Thoracic aorta (tissue), 2 donors: ENCODE measurements around the gene GPX6. TPM values are rescaled to one million over a fixed set of nuclear protein-coding genes. Genes with fewer than 3 reads are reported as not detected.

ENCODE experiments used
- ATAC-seq: fragments of 150-250 bp; one replicate; pipeline ENCODE4 v1.8.0; 2017; ENCODE audit warnings: low read depth; ENCODE audit not compliant: insufficient number of reproducible peaks, low FRiP score
- DNase-seq: peaks from one replicate; pipeline ENCODE4 v3.0.0-alpha.2; 2020; ENCODE audit warnings: low spot score
- H3K27ac ChIP-seq, 2 donors: fragments of 200-600 bp; sonication (generic); 1 replicate in 1 of 2; 2 replicates in 1 of 2; pipeline ENCODE4 v1.5.1; 2016; ENCODE audit warnings: mild to moderate bottlenecking in 2 of 2, moderate library complexity in 2 of 2
- H3K27me3 ChIP-seq: fragments of 200-600 bp; sonication (generic); replicated peaks from 2 replicates; pipeline ENCODE4 v1.6.0; 2016; ENCODE audit warnings: mild to moderate bottlenecking; ENCODE audit not compliant: insufficient read depth
- H3K36me3 ChIP-seq: fragments of 200-600 bp; sonication (generic); one replicate; pipeline ENCODE4 v1.5.1; 2016
- H3K4me1 ChIP-seq, 2 donors: fragments of 200-600 bp; sonication (generic); 1 replicate in 1 of 2; 2 replicates in 1 of 2; pipeline versions ENCODE4 v1.5.1 to v1.6.0; 2016; ENCODE audit warnings: low read depth in 2 of 2, mild to moderate bottlenecking in 1 of 2; ENCODE audit not compliant: control insufficient read depth in 1 of 2
- H3K4me3 ChIP-seq: fragments of 200-600 bp; sonication (generic); 2 replicates; pipeline ENCODE4 v1.5.1; 2016; ENCODE audit warnings: mild to moderate bottlenecking
- H3K9me3 ChIP-seq: fragments of 200-600 bp; sonication (generic); 2 replicates; pipeline ENCODE4 v1.5.1; 2016
- CTCF ChIP-seq: fragments of 200-600 bp; sonication (generic); IDR thresholded peaks from one replicate; pipeline ENCODE4 v1.5.1; 2019; ENCODE audit warnings: antibody characterized with exemption
- total RNA-seq, 2 donors: library from RNA; depleted of rRNA; stranded (reverse); fragments of >200 nt; gene quantifications; one replicate each; pipeline versions ENCODE4 v1.1.0 to v1.2.3, GENCODE V29; 2016

The GPX6 gene
- total RNA-seq, 2 donors from 2014 or later, result not detected

GRCh38 chr6:28486988-28487742 is 28.4 kb downstream of the GPX6 start:
- ATAC-seq, result no peak

GRCh38 chr6:28486533-28486932 is 29.1 kb downstream of the GPX6 start:
- Histone ChIP-seq H3K36me3 (no peaks in the 10 kb centered on the region), H3K9me3 (no peaks in the 10 kb centered on the region), H3K4me1 (peaks cover 0 to 4% of the 10 kb centered on the region in 2 donors), H3K27ac (no peak overlapping the region), H3K4me3 (no peak overlapping the region), H3K27me3 (no peaks in the 10 kb centered on the region)
- ATAC-seq (no peak), DNase-seq (no peak)
- TF ChIP-seq CTCF, result no peak

More at GRCh38 chr6:28486988-28487742, 28.4 kb downstream of the GPX6 start:
- no peak for TF ChIP-seq CTCF
- DNase-seq, result no peak
- no peaks in the 10 kb centered on the region for H3K9me3 ChIP-seq
- H3K27ac ChIP-seq, result no peak overlapping the region
- no peaks in the 10 kb centered on the region for H3K36me3 ChIP-seq
- no peaks in the 10 kb centered on the region for H3K27me3 ChIP-seq
- peaks cover 0 to 4% of the 10 kb centered on the region in 2 donors for H3K4me1 ChIP-seq
- H3K4me3 ChIP-seq, result no peak overlapping the region

- no peaks in the 10 kb centered on the region for H3K27me3 ChIP-seq
- no peak for ATAC-seq
- no peak overlapping the region for H3K27ac ChIP-seq
- no peak for TF ChIP-seq CTCF
- no peaks in the 10 kb centered on the region for H3K36me3 ChIP-seq
- H3K9me3 ChIP-seq, result no peaks in the 10 kb centered on the region
- no peak for DNase-seq
- H3K4me3 ChIP-seq, result no peak overlapping the region
- H3K4me1 ChIP-seq, result peaks cover 0 to 4% of the 10 kb centered on the region in 2 donors
Observed at GRCh38 chr6:28485482-28485881, 30.1 kb downstream of the GPX6 start.

GRCh38 chr6:28480253-28480932 is 35.2 kb downstream of the GPX6 start:
- DNase-seq (no peak), ATAC-seq (no peak)
- no peak overlapping the region for H3K27ac ChIP-seq
- no peaks in the 10 kb centered on the region for H3K9me3 ChIP-seq
- no peak overlapping the region for H3K4me3 ChIP-seq
- no peak for TF ChIP-seq CTCF
- no peaks in the 10 kb centered on the region for H3K27me3 ChIP-seq
- no peaks in the 10 kb centered on the region for H3K4me1 ChIP-seq
- H3K36me3 ChIP-seq, result no peaks in the 10 kb centered on the region

GRCh38 chr6:28478518-28478917 is 37.1 kb downstream of the GPX6 start:
- Histone ChIP-seq H3K9me3 (no peaks in the 10 kb centered on the region), H3K27me3 (no peaks in the 10 kb centered on the region), H3K4me3 (no peak overlapping the region), H3K36me3 (no peaks in the 10 kb centered on the region), H3K27ac (no peak overlapping the region), H3K4me1 (no peaks in the 10 kb centered on the region)
- TF ChIP-seq CTCF, result no peak
- DNase-seq (no peak), ATAC-seq (no peak)
